Thyroid gland (tissue), 4 donors: ENCODE results near the gene SLC38A11. TPM values are rescaled to one million over a fixed set of nuclear protein-coding genes. Genes with fewer than 3 reads are reported as not detected.

Experiments used
- DNase-seq, 2 donors: peaks; one replicate each; pipeline ENCODE4 v3.0.0-alpha.2; 2019
- H3K27ac ChIP-seq, 3 donors: fragments of 200-600 bp; sonication (generic); 1 replicate in 2 of 3; 2 replicates in 1 of 3; pipeline ENCODE4 v1.5.1; 2016 to 2019; ENCODE audit warnings: mild to moderate bottlenecking in 1 of 3, moderate library complexity in 1 of 3
- H3K27me3 ChIP-seq: fragments of 200-600 bp; sonication (generic); one replicate; pipeline ENCODE4 v1.5.1; 2019
- H3K36me3 ChIP-seq, 2 donors: fragments of 200-600 bp; sonication (generic); one replicate each; pipeline ENCODE4 v1.5.1; 2016 to 2019
- H3K4me1 ChIP-seq, 2 donors: fragments of 200-600 bp; sonication (generic); one replicate each; pipeline ENCODE4 v1.5.1; 2017 to 2019
- H3K4me3 ChIP-seq, 3 donors: fragments of 200-600 bp; sonication (generic); replicated peaks in 1 of 3; 1 replicate in 2 of 3; 2 replicates in 1 of 3; pipeline ENCODE4 v1.5.1; 2016; ENCODE audit warnings: mild to moderate bottlenecking in 1 of 3
- H3K9me3 ChIP-seq: fragments of 200-600 bp; sonication (generic); one replicate; pipeline ENCODE4 v1.5.1; 2017
- CTCF ChIP-seq, 6 experiments: fragments of 200-600 bp in 3 of 6; fragments of 450-650 bp in 3 of 6; sonication (generic) in 3 of 6; IDR thresholded peaks; one replicate each; pipeline ENCODE4 v1.5.1; 2016 to 2019; ENCODE audit warnings: antibody characterized with exemption in 6 of 6, mild to moderate bottlenecking in 2 of 6, inconsistent platforms in 1 of 6, moderate library complexity in 1 of 6
- POLR2A ChIP-seq, 2 donors: fragments of 450-650 bp; IDR thresholded peaks; one replicate each; pipeline ENCODE4 v1.6.1; 2017; ENCODE audit warnings: antibody characterized with exemption in 2 of 2, mild to moderate bottlenecking in 2 of 2, moderate library complexity in 1 of 2
- WGBS, 2 donors: methylation state at CpG; one replicate each; pipeline ENCODE4 v1.1.5; 2017; 5-methylcytosine and 5-hydroxymethylcytosine counted together
- intact Hi-C: fragments of 100-400 bp; cut with DNase I; formaldehyde crosslinking; loops from one replicate; pipeline ENCODE4 v1.15.1; 2023
- total RNA-seq, 4 donors: library from RNA; depleted of rRNA; stranded (reverse); fragments of >200 nt; gene quantifications; one replicate each; pipeline ENCODE4 v1.2.3, GENCODE V29; 2016

Gene SLC38A11
- total RNA-seq, 4 donors from 2014 or later: 1.2 to 3.7 TPM; not detected in 2

DNA sequence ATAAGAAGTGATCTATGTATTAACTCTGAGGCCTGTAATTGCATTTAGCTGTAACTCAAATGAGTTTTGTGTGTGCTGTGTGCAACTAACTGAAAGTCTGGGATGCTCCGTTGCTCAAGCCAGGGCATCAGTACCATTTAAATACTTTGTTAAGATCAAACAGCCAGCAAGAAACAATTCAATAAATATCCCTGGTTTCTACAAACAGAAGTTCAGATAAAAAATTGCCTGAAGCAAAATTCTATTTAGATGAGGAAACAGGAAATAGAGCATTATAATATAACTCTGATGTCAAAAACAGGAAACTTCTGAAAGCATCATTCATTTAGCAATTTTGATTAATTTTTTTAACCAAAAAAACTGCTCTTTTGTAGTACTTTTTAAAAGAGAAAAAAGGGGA lies 18.9 kb upstream of the SLC38A11 start:
- intact Hi-C loops: no loop called here
- H3K4me1 ChIP-seq: no peaks in the 10 kb centered on the region
- no peak for DNase-seq
- H3K27me3 ChIP-seq: no peaks in the 10 kb centered on the region
- WGBS, 2 donors: 71 to 81% methylated on average over 1 of the region's 1 CpG
- H3K4me3 ChIP-seq: no peak overlapping the region
- no peak overlapping the region for H3K27ac ChIP-seq
- no peak for TF ChIP-seq POLR2A (IDR thresholded peaks at IDR 0.05)
- no peak for TF ChIP-seq CTCF (IDR thresholded peaks at IDR 0.05)
- no peaks in the 10 kb centered on the region for H3K9me3 ChIP-seq
- H3K36me3 ChIP-seq: no peaks in the 10 kb centered on the region

DNA sequence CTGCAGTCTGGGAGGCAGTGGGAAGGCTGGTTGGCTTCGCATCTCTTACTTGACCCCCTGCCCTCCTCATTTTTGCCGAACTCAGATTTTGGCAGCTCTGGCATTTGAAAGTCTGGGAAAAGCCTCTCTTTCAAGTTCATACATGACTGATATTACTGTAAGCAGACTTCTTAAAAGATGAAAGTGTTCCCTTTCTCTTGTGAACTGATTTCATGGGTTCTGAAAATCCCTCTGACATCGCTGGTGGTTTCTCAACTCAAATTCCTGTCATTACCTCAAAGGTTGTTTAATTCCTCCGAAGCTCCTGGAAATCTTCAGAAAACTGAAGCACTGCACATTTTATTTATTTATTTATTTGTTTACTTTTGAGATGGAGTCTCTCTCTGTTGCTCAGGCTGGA lies 16.9 kb upstream of the SLC38A11 start:
- no peak overlapping the region for H3K27ac ChIP-seq
- H3K4me3 ChIP-seq: no peak overlapping the region
- DNase-seq: no peak
- no peaks in the 10 kb centered on the region for H3K4me1 ChIP-seq
- H3K27me3 ChIP-seq: no peaks in the 10 kb centered on the region
- H3K36me3 ChIP-seq: no peaks in the 10 kb centered on the region
- TF ChIP-seq CTCF (IDR thresholded peaks at IDR 0.05) (no peak), POLR2A (IDR thresholded peaks at IDR 0.05) (no peak)
- no peaks in the 10 kb centered on the region for H3K9me3 ChIP-seq
- 76 to 85% methylated on average over 4 of the region's 4 CpGs for whole genome bisulfite sequencing, 2 donors
- intact Hi-C loops: no loop called here

DNA sequence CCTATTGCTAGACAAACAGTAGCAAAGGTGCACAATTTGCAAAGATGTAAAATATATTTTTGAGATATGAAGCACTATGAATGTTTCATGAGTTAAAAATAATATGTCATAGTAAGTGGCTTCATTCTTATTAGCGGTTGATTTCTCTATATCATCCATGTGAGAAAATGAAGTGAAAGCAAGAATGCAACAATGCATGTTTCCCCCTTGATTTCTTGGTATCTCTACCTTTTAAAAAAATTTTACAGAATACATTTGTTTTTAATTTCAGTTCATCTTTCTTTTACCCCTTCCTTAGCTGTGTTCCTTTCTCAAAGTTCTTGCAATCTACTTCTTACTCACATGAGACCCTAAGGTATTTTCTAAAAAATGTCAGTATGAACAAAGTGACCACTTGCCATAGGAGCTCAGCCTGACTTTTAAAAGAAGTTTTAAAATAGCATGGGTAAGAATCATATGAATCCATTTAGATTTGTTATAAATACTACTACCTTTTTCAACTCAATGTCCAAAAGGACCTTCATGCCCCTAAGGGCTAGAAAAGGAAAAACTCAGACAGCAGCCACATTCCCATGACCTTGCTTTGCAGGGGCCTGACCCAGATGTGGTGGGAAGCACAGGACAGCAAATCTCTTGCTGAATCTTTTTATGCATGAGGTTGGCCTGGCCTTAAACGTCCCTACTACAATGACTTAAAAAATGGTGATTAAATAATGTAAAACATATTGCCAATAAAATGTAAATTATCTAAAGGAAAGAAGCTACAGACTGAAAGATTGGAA lies 14.8 kb upstream of the SLC38A11 start:
- no peak overlapping the region for H3K27ac ChIP-seq
- no peaks in the 10 kb centered on the region for H3K36me3 ChIP-seq
- WGBS, 2 donors: 68 to 78% methylated on average over 2 of the region's 2 CpGs
- H3K4me3 ChIP-seq: no peak overlapping the region
- no peak for TF ChIP-seq POLR2A (IDR thresholded peaks at IDR 0.05)
- no peak for TF ChIP-seq CTCF (IDR thresholded peaks at IDR 0.05)
- no peaks in the 10 kb centered on the region for H3K4me1 ChIP-seq
- H3K27me3 ChIP-seq: no peaks in the 10 kb centered on the region
- no peaks in the 10 kb centered on the region for H3K9me3 ChIP-seq
- no peak for DNase-seq
- intact Hi-C loops: no loop called here

GRCh38 chr2:164967781-164968228 lies 12.5 kb upstream of the SLC38A11 start:
- no peaks in the 10 kb centered on the region for H3K36me3 ChIP-seq
- no peaks in the 10 kb centered on the region for H3K4me1 ChIP-seq
- 88 to 89% methylated on average over 2 of the region's 2 CpGs for WGBS, 2 donors
- no peaks in the 10 kb centered on the region for H3K9me3 ChIP-seq
- no peaks in the 10 kb centered on the region for H3K27me3 ChIP-seq
- TF ChIP-seq POLR2A (IDR thresholded peaks at IDR 0.05): no peak
- TF ChIP-seq CTCF (IDR thresholded peaks at IDR 0.05): no peak
- no peak overlapping the region for H3K4me3 ChIP-seq
- no peak overlapping the region for H3K27ac ChIP-seq
- intact Hi-C loops: no loop called here
- no peak for DNase-seq

DNA sequence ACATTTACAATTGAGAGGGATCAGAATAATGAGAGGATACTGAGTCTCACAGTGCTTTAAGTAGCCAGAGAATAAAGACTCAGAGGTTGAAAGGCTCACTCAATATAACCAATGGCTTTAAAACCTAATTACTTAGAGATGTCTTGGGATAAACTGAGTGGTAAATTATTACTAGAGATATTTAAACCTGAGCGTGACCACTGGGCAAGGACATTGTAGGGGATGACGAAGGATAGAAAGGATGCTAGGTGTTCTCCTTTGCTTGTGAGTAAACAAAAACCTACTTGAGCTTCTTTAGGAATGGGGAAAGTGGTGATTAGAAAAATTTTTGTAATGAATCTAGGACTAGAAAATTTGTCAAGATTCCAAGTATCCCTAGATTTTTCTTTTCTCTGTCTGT lies 12.0 kb upstream of the SLC38A11 start:
- H3K27ac ChIP-seq: no peak overlapping the region
- no peak for DNase-seq
- H3K36me3 ChIP-seq: no peaks in the 10 kb centered on the region
- H3K27me3 ChIP-seq: no peaks in the 10 kb centered on the region
- intact Hi-C loops: no loop called here
- no peaks in the 10 kb centered on the region for H3K9me3 ChIP-seq
- WGBS, 2 donors: 93 to 96% methylated on average over 2 of the region's 2 CpGs
- TF ChIP-seq CTCF (IDR thresholded peaks at IDR 0.05) (no peak), POLR2A (IDR thresholded peaks at IDR 0.05) (no peak)
- H3K4me3 ChIP-seq: no peak overlapping the region
- no peaks in the 10 kb centered on the region for H3K4me1 ChIP-seq
